Mesenteric fat pad (tissue), 1 donor: Measurements from ENCODE around the gene TAS2R1. TPM values are rescaled to one million over a fixed set of nuclear protein-coding genes. Genes with fewer than 3 reads are reported as not detected.

Source experiments
- DNase-seq: peaks from one replicate; pipeline ENCODE4 v3.0.0-alpha.2; 2020; ENCODE audit warnings: low spot score
- long read RNA-seq: library from polyadenylated mRNA; unstranded; transcript quantifications from one replicate; pipeline ENCODE4 v2.0.0, GENCODE V29; 2020
- total RNA-seq: library from RNA; stranded (reverse); fragmentation: NEBNext Ultra II Directional; extraction: Animal tissue kit (Norgen Biotek cat#: 25700); gene quantifications from one replicate; pipeline ENCODE4 v1.2.1, GENCODE V29; 2021
- donor health status: DM: yes; HTN: yes; CAD: no.

Gene TAS2R1
- not detected for total RNA-seq
- long read RNA-seq = 0 reads

DNA sequence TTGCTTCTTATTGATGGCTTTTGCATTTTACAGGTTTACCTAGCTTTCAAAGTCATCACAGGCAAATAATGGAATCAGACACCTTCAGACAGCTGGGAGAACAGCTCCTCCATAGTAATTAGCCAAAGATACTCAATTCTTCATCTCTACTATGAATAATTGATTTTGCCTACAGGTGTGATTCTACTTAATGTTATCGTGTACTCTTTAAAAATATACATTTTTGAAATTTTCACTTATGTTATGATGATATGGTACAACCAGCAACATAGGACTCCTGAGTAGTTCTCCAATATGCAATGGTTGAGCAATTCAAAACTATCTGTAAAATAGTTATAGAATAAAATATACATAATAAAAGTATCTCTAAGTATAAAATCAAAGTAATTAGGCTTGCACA lies at the start of gene TAS2R1:
Gene TAS2R1 (minus strand): TSS at position 101 of the 400 bp plus-strand sequence. CDS start 319 bp downstream, outside the sequence.
- no peak for DNase-seq

DNA sequence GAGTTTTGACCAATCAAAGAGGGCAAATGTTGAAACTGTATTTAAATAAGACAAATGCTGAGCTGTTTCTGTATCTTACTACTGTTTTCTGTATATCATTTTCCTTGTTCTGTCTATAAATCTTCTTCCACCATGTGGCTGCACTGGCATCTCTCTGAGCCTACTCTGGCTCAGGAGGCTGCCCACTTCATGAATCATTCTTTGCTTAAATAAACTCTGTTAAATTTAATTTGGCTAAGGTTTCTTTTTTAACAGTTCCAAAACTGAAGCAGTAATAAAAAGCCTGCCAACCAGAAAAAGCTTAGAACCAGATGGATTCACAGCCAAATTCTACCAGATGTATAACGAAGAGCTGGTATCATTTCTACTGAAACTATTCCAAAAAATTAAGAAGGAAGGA lies 40.2 kb upstream of the TAS2R1 start:
- DNase-seq = no peak

DNA sequence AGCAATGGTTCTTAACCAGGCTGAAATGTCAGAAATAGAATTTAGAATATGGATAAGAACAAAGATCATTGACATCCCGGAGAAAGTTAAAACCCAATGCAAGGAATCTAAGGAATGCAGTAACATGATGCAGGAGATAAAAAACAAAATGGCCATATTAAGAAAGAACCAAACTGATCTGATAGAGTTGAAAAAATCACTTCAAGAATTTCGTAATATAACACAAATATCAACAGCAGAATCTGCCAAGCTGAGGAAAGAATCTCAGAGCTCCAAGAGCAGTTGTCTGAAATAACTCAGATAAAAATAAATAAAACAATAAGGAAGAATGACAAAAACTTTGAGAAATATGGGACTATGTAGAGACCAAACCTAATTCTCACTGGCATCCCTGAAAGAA lies 37.8 kb upstream of the TAS2R1 start:
- DNase-seq = no peak

DNA sequence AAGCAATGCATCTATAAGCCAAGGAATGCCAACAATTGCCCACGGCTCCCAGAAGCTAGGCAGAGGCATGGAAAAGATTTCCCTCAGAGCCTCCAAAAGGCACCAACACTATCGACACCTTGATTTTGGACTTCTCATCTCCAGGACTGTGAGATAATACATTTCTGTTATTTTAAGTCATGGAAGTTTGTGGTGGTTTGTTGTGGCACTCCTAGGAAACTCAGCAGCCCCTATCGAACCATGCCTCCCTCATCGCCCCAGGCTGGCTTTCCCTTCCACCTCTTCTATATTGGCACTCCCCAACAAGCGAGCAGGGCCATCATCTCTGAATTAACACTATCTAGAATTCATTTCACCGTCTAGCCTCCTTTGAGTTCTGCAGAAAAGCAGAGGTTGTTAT lies 33.7 kb upstream of the TAS2R1 start:
- no peak for DNase-seq

DNA sequence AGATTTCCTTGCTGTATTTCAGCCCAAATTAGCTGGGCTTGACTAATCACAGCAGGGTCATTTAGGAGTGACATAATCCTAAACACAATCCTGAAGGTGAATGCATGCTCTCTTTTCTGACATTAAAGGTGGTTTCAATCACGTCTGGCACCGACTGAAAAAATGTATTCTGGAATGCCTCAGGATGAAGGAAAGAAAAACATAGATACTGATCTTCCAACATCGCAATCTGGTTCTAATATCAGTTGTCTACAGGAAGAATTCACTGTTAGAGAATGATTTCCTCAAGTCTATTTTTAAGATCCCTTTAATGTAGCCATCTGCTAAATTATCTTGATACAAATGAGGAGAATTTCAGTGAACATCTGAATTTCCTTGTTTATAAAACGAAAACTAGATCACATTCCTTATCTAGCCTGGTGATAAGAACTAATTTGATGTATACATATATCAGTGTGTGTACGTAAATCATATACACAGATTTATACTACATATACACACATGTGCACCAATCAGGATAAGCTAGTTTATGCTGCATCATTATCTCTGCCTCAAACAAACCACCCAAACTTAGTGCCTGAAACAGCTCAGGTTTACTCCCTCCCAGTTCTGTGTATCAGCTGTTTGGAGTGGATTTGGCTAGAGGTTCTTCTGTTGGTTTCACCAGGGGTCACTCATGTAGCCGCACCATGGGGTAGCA lies 31.3 kb upstream of the TAS2R1 start:
- no peak for DNase-seq

- no peak for DNase-seq
Measured at GRCh38 chr5:9658706-9659105, 28.6 kb upstream of the TAS2R1 start.

DNA sequence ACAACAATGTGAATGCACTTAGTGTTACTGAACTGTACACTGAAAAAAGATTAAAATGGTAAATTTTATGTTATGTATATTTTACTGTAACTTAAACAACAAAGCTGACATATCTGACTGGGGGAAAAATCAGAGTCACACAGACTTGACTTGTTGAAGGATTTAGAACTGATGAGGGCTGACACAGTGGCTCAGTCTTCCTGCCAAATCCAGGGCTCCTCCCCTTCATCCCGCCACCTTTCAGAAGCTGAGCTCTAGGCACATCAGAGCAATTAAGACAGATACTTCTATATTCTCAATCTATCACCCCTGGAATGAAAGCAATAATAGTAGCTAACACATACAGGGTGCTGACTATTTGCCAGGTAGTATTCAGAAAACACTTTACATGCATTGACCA lies 27.7 kb upstream of the TAS2R1 start:
- no peak for DNase-seq

- DNase-seq = no peak
Measured at GRCh38 chr5:9655641-9656040, 25.5 kb upstream of the TAS2R1 start.

DNA sequence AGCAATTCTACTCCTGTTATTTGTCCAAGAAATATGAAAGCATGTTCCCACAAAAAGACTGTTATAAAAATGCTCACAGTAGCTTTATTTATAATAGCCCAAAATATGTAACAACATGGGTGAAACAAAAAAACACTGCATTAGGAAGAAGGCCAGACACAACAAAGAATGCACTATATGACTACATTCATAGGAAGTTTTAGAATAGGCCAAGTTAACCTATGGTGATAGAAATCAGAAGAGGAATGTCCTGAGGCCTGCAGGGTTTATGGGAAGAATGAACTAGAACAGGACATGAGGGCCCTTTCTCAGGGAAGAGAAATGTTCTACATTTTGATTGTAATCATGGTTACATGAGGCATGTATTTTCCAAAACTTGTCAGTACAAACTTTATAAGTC lies 24.7 kb upstream of the TAS2R1 start:
- DNase-seq = no peak

- no peak for DNase-seq
Measured at GRCh38 chr5:9653811-9654210, 23.7 kb upstream of the TAS2R1 start.

GRCh38 chr5:9653061-9653460 lies 22.9 kb upstream of the TAS2R1 start:
- no peak for DNase-seq

DNA sequence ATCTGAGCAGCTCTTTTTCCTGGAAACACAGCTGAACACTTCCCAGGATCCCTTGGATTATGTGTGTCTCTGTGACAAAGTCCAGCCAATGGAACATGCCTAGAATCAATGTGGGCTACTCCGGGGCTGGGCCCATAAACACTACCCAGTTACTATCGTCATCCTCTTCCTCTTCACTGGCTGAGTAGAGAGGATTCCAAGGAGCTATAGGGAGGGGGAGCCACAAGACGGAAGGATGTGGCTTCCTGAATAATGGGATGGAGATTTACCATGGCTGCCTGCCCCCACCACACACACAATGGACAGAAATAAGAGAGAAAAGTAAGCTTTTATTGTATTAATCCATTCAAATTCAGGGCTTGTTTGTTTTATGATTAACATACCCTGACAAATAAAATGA lies 22.1 kb upstream of the TAS2R1 start:
- no peak for DNase-seq

DNA sequence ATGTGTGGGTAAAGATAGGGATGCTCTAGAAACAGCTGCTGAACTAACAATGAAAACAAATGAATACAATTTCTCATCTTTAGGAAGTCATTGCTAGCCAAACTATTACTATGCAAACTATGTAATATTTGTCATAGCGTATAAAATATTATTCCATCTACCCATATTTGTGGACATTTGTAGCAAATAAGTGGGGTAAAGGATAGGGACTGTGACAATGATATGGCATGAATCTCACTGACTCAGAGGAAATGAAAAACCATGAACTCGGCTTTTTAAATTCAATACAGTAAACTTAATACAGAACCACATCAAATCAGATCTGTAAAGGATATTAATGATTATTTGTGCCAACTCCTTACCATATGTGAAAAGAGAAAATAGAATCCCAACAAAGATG lies 16.7 kb upstream of the TAS2R1 start:
- no peak for DNase-seq

- DNase-seq = no peak
Measured at GRCh38 chr5:9644630-9645029, 14.5 kb upstream of the TAS2R1 start.

- DNase-seq = no peak
Measured at GRCh38 chr5:9642621-9643020, 12.5 kb upstream of the TAS2R1 start.

- no peak for DNase-seq
Measured at GRCh38 chr5:9641806-9642355, 11.7 kb upstream of the TAS2R1 start.

GRCh38 chr5:9632495-9632894 lies 2.3 kb upstream of the TAS2R1 start:
- DNase-seq = no peak

DNA sequence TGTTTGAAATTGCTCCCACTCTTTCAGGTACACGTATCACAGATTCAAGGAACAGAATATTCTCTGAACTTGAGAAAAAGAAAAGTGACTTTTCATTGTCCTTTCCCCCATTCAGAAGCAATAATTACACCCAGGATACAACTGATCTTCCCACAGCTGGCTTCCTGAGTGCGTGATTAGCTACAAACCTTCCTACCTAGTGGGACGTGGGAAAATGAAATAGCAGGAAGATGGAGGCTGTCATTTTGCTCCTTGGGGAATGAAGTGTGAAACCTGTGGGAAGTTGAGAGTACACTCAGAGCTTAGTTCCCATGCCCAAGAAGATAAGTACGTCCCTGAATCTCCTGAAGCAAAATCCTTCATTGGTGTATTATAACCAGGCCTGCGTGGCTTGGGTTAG lies 2.6 kb downstream of the TAS2R1 start:
- no peak for DNase-seq

DNA sequence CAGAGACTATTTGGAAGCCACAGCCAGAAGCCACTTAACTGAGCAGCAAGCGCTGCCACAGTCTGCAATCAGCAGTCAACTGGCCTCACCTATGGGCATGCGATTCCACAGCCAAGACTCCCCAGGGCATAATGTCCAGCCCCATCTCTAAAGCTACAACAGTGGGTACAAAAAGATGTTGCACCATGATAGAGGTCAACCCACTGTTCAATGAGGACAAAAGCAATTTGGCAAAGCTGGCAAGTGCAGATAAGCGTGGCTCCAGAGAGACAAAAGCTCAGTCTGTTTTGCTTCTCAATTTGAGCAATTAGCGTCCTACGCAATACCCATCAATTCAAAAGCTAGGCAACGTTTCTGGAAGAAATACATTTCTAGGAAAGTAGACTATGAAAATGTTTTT lies 3.2 kb downstream of the TAS2R1 start:
- no peak for DNase-seq

- no peak for DNase-seq
Measured at GRCh38 chr5:9625731-9626130, 4.4 kb downstream of the TAS2R1 start.

- DNase-seq = no peak
Measured at GRCh38 chr5:9625286-9625685, 4.9 kb downstream of the TAS2R1 start.

- DNase-seq = no peak
Measured at GRCh38 chr5:9624196-9624947, 5.8 kb downstream of the TAS2R1 start.

GRCh38 chr5:9623661-9624060 lies 6.5 kb downstream of the TAS2R1 start:
- DNase-seq = no peak
